LHCN-M2 (cell line): ENCODE measurements around the gene TNNT2. TPM values are rescaled to one million over a fixed set of nuclear protein-coding genes. Genes with fewer than 3 reads are reported as not detected.

ENCODE experiments used
- DNase-seq: peaks from one replicate; pipeline ENCODE4 v3.0.0-alpha.2; 2012; ENCODE audit warnings: low read depth
- polyA plus RNA-seq: library from polyadenylated mRNA; unstranded; fragments of >200 nt; gene quantifications from one replicate; pipeline ENCODE4 v1.2.1, GENCODE V29; 2012; ENCODE audit warnings: missing spikeins
- total RNA-seq: library from RNA; depleted of rRNA; stranded (reverse); fragments of >200 nt; gene quantifications from 2 replicates; pipeline ENCODE4 v1.2.3, GENCODE V29; 2014; rRNA removed

Gene TNNT2
- 62.1 and 156 TPM in 2 replicates for total RNA-seq
- polyA plus RNA-seq: 624 TPM

- peak; percentile 85 for DNase-seq
Observed at GRCh38 chr1:201377611-201378092, at the start of gene TNNT2. TNNT2 (minus strand) TSS chr1:201377680; CDS start chr1:201373254, 4,426 bp downstream.

DNA sequence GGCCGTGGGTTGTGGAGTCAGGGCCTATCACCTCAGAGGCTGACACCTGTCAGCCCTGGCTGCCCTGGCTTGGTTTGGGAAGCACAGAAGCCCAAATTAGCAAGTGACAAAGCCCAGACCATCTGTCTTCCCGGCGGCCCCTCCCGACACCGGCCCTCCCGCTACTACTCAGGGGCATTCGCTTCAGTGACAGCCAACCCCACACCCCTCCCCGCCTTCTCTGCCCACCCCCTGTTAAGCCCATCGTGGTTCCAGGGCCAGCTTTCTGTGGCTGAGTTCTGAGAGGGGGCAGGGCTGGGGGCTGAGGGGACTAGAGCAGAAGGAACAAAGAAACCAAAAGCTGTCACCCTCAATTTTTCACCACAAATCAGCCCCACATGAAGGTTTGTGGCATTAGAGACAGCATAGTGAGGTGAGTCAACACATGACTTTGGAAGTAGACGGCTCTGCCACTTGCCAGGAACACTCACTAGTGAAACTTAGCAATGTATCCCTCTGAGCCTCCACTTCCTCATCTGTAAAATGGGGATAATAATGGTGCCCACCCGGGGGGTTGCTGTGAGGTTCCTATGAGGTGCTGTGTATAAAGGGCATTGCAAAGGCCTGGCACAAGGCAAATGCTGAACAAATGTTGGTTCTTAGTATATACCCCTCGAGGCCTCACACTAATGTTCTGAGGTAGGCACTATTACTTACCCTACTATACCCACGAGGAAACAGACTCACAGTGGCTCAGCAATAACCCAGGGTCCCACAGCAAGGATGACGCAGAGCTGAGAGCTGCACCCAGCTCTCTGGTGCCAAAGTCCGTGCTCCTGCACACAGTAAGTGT lies 49.2 kb upstream of the TNNT2 start:
- peak; percentile 40 for DNase-seq

DNA sequence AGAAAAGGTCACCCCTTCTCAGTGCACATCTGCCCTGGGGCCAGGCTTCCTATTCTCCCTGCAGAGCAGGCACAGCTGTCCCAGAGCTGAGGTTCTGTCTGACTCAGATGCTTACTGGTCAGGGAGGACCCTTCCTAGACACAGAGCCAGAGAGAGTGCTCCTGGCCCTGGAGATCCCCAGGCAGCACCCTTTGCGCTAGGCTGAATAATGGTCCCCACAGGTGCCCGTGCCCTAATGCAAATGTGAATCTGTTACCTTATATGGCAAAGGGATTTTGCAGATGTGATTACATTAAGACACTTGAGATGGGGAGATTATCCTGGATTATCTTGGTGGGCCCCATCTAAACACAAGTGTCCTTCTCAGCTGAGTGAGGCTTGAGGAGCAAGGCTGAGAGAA lies 46.7 kb upstream of the TNNT2 start:
- DNase-seq: peak; percentile 50

- DNase-seq: no peak
Observed at GRCh38 chr1:201423655-201424054, 46.2 kb upstream of the TNNT2 start.

DNA sequence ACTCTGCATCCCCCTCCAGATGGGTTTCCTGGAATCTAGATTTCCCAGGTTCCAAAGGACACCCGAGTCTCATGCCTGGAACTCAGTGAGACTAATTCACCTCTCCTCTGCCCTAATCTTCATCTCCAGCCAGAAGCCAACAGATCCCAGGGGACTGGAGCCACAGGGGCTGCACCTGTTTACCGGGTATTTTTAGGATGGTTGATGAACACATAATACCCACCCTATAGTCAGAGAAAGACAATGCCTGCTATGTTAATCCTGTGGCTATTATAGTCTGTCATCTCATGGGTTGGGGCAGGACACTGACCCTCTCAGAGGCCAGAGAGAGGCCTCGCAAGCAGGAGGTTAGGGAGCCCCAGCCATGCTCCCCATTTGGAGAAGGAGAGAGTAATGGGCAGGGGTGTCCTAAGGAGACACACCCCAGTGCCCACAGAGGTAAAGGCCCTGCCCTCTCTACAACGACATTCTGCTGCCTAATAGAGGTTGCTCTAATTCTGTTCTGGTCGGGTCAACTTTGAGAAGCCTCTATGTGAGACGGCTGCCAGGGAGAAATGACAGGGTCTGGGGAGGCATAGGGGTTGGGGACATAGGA lies 45.1 kb upstream of the TNNT2 start:
- peak; percentile 77 for DNase-seq

- DNase-seq: no peak
Observed at GRCh38 chr1:201422026-201422425, 44.5 kb upstream of the TNNT2 start.

- DNase-seq: no peak
Observed at GRCh38 chr1:201421041-201421440, 43.6 kb upstream of the TNNT2 start.

DNA sequence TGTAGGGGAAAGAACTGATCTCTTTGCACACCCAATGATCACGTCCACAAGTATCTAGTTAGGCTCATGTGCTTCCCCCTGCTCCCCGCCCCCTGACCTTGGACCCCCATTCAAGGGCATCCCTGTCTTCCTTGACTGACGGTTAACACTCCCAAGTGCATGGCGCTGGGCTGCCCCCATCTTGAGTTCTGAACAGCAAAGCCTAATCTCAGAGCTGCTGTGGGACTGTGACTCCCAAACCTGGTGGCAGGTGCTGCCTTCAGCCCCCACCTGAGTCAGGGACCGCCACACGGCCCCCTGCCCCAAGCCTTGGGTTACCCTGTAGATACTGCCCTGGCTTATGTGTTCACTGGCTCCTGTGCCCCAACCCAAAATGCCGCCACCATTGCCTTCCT lies 43.1 kb upstream of the TNNT2 start:
- DNase-seq: no peak

DNA sequence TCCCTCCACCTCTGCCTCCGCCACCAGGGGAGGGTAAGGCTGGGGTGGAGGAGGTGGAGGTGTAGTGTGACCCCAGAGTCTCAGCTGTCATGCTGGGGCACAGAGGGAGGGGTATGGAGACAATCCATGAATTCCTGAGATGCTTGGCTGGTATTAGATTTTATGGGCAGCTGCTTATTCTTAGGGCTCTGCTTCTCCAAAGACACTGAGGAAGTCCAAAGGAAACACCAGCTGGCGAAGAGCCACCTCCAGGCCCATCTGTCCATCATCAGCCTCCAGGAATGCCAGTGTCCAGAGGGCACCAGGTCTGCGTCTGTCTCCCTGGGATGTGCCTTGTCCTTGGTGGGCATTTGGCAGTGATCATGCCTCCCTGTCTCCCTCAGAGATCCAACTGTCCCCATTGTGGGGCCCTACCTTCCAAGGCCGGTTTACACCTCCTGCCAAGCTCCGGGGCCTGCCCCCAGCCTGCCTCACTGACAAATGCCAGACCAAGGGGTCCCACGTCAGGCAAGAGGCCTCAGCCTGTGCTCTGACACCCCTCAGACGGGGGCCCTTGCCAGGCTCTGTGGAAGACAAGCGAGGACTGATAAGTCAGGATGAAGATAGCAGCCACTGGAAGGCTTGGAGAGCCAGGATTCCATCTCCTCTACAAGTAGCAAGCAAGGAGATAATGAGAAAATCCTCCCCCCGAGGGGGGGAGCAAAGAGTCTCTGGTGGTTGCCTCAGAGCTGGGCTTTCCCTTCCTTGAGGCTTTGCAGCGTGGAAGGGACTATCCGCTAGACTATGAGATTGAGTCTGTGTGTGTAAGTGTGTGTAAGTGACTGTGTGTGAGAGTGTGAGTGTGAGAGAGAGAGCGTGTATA lies 42.5 kb upstream of the TNNT2 start:
- peak; percentile 89 for DNase-seq

- DNase-seq: no peak
Observed at GRCh38 chr1:201419256-201419655, 41.8 kb upstream of the TNNT2 start.

DNA sequence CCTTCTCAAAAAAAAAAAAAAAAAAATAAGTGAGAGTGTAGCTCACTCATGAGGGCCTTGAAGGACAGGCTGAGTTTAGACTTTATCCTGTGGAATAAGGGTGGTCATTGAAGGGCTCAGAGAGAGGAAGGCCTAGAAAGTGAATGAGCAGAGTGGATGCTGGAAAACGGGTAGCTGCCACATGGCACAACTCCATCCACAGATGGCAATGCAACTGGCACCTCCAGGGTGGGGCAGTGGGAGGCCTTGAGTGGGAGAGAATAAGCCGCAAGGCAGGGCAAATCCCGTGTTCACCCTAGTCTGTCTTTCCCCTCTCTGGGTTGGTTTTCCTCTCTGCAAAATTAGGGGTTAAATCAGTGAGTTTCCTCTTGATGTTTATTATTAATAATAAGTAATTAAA lies 41.0 kb upstream of the TNNT2 start:
- no peak for DNase-seq

- DNase-seq: no peak
Observed at GRCh38 chr1:201414051-201414738, 36.7 kb upstream of the TNNT2 start.

GRCh38 chr1:201411292-201411691 lies 33.8 kb upstream of the TNNT2 start:
- no peak for DNase-seq

GRCh38 chr1:201409440-201409839 lies 32.0 kb upstream of the TNNT2 start:
- no peak for DNase-seq

GRCh38 chr1:201408834-201409200 lies 31.3 kb upstream of the TNNT2 start:
- DNase-seq: no peak

DNA sequence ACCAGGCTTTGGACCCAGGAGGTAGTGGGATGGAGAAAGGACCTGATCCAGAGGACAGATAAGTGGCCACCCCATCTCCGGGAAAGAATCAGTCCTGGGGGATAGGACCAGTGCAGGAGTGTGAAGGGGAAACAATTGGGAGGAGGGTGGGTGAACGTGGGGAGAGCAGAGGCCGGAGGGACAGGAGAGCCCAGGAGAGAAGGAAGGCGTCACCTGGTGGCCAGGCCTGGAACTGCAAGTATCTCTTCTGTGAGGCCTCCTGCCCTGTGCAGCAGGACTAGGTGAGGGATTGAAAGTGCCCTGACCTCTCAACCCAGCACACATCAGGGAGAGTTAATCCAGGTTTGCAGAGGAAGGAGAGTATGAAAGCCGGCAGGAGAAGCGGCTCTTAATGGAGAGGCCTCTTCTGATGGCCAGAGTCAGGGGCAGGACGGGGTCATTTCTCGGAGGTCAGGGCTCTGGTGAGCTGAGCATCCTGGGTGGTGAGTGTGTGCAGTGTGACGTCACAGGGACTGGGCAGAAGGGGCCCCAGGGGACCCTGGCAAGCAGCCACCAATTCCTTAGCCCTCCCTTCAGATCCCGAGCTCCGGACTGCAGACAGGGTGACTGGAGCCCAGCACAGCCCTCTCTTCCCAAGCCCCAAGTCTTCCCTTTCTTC lies 30.8 kb upstream of the TNNT2 start:
- DNase-seq: peak; percentile 64

DNA sequence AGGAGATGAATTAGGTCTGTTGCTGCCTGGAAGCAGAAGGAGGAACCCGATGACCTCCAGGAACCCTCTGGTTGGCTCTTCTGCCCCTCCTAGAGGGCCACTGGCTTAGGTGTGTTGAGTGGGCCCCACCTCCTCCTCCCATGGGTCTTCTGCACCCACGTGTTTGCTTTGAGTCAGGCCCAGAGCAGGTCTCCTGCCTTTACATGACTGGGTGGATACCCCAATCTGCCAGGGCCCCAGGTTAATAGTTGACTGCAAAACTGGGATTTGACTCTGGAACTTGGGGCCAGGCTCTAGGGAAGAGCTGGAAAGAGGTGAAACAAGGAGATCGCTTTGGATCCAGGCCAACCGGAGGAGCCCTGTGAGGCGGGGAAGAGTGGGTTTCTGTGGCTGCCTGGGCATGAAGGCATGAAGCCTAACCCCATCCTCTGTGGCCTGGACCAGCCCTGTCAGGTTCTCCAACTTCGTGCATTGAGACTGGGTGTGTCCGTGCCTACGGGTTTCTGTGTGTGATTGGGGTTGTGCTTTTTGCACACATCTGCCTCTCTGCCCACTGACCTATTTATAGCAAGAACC lies 29.4 kb upstream of the TNNT2 start:
- no peak for DNase-seq

DNA sequence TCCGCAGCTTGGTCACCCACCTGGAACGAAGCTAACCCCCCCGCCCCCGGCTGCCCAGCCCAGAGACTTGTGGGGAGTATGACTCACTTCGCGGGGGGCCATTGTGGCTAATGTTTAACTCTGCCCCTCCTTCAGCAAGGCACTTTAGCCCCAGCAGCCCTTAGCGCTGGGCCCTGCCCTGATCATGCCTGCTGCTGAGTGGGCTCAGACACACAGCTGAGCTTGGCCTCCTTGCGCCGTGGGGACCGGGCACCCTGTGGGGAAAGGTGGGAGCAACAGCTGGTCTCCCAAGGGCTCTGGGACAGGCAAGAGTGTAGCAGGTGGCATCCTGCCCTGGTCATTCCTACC lies 28.0 kb upstream of the TNNT2 start:
- DNase-seq: no peak

- no peak for DNase-seq
Observed at GRCh38 chr1:201404722-201405483, 27.4 kb upstream of the TNNT2 start.

GRCh38 chr1:201404055-201404454 lies 26.6 kb upstream of the TNNT2 start:
- no peak for DNase-seq
